KOPT-K1 (cell line): ENCODE data around the gene PDXK.

Experiments used
- H3K27ac ChIP-seq: fragments of 200-600 bp; sonication (generic); 2 replicates; pipeline ENCODE4 v1.5.1; 2016; ENCODE audit warnings: antibody characterized with exemption, mild to moderate bottlenecking, low read depth, low read length; ENCODE audit not compliant: poor library complexity, severe bottlenecking
- H3K36me3 ChIP-seq: fragments of 200-600 bp; sonication (generic); 2 replicates; pipeline ENCODE4 v1.5.1; 2017; ENCODE audit warnings: antibody characterized with exemption, mild to moderate bottlenecking, low read length, moderate library complexity; ENCODE audit not compliant: insufficient read depth
- H3K9me3 ChIP-seq: fragments of 200-600 bp; sonication (generic); 2 replicates; pipeline ENCODE4 v1.5.1; 2017; ENCODE audit warnings: antibody characterized with exemption, low read length, mild to moderate bottlenecking; ENCODE audit not compliant: insufficient read depth, poor library complexity, severe bottlenecking

The PDXK gene

DNA sequence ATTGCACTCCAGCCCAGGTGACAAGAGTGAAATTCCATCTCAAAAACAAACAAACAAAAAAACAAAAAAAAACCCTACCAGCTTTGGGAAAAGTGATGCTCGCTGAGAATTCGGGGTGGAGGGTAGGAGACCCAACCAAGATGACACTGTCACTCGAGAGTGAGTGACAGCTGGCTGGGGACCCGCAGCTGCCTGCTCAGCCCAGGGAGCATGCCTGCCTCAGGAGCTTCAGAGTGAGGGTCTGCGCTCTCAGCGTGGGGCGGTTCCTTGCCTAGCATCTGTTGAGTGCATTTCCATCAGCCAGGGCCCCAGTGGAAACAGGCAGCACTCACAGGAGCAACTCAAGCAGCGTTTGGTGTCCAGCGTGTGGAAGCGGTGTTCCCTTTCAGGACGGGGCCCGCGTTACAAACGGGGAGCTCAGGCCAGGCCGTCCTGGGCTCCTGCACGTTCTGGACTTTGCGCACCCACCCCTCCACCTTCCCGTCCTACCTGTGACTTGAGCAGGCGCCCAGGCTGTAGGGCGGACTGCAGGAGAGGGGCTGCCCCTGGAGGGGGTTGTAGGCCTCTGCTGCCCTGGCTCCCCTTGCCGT lies 51.2 kb downstream of the PDXK start:
- Histone ChIP-seq H3K36me3 (peaks cover 25% of the 10 kb centered on the region; the same call in 1 of the 2 replicates), H3K27ac (no peak overlapping the region), H3K9me3 (no peaks in the 10 kb centered on the region)

DNA sequence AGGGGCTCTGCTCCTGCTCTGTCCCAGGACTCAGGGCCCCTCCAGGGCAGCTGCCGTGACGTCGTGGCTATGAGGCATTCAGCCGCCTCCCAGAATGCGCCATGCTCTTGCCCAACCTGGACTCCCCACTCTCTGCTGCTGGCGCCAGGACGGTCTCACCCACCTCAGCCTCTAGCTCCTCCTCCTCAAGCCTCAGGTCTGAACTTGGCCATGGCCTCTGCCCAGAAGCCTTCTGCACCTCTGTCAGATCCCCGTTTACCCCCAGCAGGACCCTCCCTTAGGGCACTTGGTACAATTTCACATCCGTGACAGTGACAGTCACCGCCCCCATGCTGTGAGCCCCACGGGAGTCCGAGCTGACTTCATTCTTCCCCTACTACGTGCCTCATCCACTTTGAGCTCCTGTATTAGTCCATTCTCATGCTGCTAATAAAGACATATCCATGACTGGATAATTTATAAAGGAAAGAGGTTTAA lies 52.3 kb downstream of the PDXK start:
- no peak overlapping the region for H3K27ac ChIP-seq
- H3K9me3 ChIP-seq = no peaks in the 10 kb centered on the region
- peaks cover 25% of the 10 kb centered on the region; the same call in 1 of the 2 replicates for H3K36me3 ChIP-seq

DNA sequence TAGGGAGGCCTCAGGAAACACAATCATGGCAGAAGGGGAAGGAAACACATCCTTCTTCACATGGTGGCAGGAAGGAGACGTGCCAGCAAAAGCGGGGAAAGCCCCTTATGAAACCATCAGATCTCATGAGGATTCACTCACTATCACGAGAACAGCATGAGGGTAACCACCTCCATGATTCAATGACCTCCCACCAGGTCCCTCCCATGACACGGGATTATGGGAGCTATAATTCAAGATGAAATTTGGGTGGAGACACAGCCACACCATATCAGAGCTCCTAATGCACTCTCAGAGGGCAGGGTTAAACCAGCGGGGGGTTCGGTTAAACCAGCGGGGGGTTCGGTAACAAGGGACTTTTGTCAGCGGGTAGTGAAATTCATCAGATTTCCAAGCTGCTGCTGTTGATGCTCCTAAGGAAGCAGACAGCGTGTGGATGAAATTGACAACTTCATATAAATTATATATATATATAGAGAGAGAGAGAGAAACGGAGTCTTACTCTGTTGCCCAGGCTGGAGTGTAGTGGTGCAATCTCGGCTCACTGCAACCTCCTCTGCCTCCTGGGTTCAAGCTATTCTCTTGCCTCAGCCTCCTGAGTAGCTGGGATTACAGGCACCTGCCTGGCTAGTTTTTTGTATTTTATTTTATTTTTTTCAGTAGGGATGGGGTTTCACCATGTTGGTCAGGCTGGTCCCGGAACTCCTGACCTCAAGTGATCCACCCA lies 52.9 kb downstream of the PDXK start:
- Histone ChIP-seq H3K36me3 (peaks cover 25% of the 10 kb centered on the region; the same call in 1 of the 2 replicates), H3K9me3 (no peaks in the 10 kb centered on the region), H3K27ac (no peak overlapping the region)

DNA sequence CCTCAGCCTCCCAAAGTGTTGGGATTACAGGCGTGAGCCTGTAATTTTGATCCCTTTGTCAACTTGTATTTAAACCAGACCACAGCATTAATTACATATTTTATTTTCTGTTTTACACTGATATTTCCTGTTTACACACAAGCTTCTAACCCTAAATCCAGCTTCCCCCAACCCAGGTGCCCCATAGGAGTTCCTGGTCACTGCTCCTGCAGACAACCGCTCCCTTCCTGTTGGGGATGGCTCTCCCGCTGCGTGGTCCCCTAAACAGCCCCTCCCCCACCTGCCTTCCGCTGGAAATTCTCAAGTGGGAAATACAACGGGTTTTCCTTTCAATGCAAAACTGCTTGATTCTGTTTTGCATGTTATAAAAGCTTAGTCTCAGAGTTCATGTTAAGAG lies 53.5 kb downstream of the PDXK start:
- no peaks in the 10 kb centered on the region for H3K9me3 ChIP-seq
- H3K36me3 ChIP-seq = peaks cover 25% of the 10 kb centered on the region; the same call in 1 of the 2 replicates
- no peak overlapping the region for H3K27ac ChIP-seq

DNA sequence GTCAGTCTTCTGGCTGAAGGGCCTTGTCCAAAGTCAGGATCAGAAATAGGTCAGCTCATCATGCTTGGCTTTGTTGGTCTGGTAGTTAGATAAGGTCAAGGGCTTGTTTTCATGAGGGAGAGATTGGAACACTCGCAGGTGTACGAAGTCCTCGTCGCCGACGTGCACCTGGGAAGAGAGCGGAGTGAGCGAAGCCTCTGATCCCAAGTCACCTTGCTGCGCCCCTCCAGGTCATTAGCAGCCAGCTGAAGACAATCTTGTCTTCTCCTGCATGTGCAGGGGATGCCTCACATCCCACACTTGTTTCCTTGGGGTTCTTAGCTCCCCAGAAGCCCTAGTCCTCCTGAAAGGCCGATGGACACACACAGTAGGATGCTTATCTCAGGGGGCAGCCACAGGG lies 55.2 kb downstream of the PDXK start:
- no peaks in the 10 kb centered on the region for H3K9me3 ChIP-seq
- no peak overlapping the region for H3K27ac ChIP-seq
- H3K36me3 ChIP-seq = peaks cover 25% of the 10 kb centered on the region; the same call in 1 of the 2 replicates

DNA sequence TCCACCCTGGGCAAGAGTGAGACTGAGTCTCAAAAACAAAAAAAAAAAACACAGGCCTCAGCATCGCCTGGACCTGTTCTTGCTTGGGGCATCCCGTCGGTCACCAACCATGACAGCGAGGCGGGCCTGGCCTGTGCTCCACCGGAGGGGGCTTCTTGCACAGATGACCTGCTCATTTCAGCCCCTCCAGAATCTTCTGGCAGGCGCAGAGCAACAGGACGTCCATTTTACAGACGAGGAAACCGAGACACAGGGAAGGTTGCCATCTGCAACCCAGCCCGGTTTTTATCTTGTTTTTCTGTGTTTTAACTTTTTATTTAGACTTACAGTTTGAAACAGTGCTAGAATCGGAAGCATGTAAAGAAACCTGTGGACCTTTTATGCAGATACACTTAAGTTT lies 56.3 kb downstream of the PDXK start:
- Histone ChIP-seq H3K36me3 (peaks cover 25% of the 10 kb centered on the region; the same call in 1 of the 2 replicates), H3K9me3 (no peaks in the 10 kb centered on the region), H3K27ac (peak overlapping the region; percentile 64)

DNA sequence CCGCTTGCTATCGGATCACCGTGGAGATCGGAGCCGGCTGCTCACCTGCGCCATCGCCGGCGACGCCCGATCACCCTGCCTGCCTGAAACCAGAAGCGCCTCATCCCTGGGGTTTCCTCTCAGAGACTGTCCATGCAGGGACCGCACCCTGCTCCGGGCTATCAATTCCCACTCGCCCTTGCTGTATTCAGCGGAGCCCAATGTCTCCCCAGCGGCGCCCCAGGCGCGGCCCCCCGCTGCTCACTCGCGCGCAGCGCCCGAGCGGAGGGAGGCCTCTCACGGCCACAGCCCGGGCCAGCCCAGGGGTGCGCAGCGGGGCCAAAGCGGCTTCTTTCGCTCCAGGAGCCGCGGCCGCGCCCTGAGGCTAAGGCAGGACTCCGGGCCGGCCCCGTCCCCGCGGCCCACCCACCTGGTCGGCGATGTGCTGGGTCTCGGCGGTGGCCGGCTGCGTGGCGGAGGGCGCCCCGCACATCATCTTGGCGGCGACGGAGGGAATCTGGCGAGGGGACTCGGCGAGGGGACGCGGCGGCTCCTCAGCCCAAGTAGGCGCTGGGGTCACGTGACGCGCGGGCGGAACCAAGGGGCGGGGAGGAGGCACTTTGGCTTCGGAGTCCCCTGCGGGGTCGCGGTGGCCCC lies 57.0 kb downstream of the PDXK start, which contains the start of gene CSTB:
Gene CSTB, minus strand, starts transcription at position 514 of the 636 bp plus-strand sequence. Its CDS starts 39 bp downstream, at position 475.
- H3K27ac ChIP-seq = peak within 1 kb of the TSS; percentile 64

DNA sequence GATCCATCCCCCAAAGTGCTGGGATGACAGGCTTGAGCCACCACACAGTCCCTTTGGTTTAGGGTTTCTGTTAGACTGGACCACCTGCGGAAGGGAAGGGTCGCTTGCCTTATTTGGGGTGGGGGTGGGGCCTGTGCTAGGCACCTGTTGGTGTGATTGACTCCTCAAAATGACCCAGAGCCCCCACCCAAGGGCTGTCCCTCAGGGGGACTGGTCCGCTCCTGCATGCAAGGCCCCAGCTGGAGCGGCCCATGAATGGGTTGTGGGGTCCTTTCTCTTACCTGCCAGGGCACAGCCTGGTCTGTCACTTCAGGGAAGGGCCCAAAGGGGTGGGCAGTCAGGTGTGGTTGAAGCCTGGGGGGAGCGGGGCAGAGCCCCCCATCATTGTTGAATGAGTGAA lies 59.0 kb downstream of the PDXK start:
- Histone ChIP-seq H3K9me3 (no peaks in the 10 kb centered on the region), H3K36me3 (peaks cover 19% of the 10 kb centered on the region; the same call in 1 of the 2 replicates), H3K27ac (peak overlapping the region; percentile 91)

More for the DNA sequence above, 57.0 kb downstream of the PDXK start, which contains the start of gene CSTB:
- Histone ChIP-seq H3K36me3 (peaks cover 25% of the 10 kb centered on the region; the same call in 1 of the 2 replicates), H3K9me3 (no peaks in the 10 kb centered on the region)

DNA sequence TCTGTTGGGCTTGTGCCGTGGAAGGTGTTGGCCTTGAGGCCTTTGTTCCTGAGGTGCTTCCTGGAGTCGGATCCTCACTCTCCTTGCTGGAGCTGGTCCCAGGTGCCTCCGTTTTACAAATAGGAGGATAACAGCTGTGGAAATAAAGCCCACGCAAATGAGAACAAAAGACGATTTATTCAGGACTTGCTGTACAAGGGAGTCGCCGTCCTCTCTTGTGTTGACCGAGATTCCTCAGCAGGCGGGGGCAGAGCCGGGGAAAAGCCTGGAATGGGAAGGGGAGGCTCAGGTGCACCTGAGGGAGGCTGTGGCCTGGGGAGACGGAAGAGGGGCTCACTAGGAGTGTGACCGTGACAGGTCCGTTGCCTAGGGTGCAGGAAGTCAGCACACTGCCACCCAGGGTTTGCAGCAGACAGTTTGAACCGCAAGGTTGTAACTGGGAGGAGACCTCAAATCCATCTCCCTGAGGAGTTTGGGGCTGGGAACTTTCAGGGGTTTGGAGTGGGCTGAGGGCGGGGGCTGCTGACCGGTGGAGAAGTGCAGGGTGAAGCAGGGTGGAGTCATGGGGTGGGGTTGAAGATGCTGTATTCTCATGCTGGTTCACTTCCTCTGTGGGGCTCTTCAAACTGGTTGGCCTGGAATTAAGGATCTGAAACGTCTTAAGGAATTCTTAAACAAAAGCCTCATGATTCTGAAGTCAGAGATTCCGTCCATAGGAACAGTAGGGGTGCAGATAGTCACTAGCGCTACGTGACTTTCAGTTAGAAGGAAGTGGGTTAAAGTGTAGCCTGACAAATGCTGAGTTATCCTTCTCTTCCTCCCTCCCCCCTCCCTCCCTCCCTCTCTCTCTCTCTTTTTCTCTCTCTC lies 59.8 kb downstream of the PDXK start:
- H3K27ac ChIP-seq = peak overlapping the region; percentile 91

DNA sequence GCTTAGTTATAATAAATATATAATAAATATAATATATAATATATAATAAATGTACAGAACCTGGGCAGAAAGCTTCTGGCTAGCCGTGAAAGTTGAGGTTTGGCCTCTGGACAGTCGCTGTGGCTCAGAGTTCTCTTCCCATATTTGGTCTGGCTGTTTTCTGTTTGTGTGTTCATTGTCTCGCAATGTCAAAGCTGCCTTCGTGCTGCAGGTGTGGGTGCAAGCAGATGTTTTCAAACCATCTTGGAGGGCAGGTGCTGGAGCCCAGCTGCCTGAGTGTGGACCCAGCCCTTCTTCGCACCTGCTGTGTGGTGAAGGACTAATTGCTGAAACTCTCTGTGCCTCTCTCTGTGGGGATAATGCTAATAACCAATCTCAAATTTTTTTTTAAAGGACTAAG lies 60.7 kb downstream of the PDXK start:
- 0 out of 2 replicates have a peak, but pooled peaks cover 2% of the 10 kb centered on the region for H3K36me3 ChIP-seq
- H3K27ac ChIP-seq = peak overlapping the region; percentile 91
- no peaks in the 10 kb centered on the region for H3K9me3 ChIP-seq

More for the DNA sequence above, 59.8 kb downstream of the PDXK start:
- H3K9me3 ChIP-seq = no peaks in the 10 kb centered on the region
- peaks cover 12% of the 10 kb centered on the region; the same call in 1 of the 2 replicates for H3K36me3 ChIP-seq

DNA sequence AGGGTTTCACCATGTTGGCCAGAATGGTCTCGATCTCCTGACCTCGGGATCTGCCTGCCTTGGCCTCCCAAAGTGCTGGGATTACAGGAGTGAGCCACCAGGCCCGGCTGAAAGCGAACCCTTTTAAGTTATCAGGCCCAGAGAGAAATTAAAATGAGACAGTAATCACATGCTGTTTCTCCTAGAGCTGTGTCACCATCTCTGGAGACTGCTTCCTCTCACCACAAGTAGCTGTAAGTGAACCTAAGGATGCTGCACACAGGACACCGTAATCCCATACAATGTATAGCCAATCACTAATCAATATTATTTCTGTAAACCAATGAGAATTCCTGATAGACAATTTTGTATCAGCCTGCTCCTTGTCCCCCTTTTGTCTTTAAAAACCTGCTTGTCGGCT lies 62.9 kb downstream of the PDXK start:
- H3K27ac ChIP-seq = no peak overlapping the region
- H3K36me3 ChIP-seq = no peaks in the 10 kb centered on the region
- no peaks in the 10 kb centered on the region for H3K9me3 ChIP-seq

DNA sequence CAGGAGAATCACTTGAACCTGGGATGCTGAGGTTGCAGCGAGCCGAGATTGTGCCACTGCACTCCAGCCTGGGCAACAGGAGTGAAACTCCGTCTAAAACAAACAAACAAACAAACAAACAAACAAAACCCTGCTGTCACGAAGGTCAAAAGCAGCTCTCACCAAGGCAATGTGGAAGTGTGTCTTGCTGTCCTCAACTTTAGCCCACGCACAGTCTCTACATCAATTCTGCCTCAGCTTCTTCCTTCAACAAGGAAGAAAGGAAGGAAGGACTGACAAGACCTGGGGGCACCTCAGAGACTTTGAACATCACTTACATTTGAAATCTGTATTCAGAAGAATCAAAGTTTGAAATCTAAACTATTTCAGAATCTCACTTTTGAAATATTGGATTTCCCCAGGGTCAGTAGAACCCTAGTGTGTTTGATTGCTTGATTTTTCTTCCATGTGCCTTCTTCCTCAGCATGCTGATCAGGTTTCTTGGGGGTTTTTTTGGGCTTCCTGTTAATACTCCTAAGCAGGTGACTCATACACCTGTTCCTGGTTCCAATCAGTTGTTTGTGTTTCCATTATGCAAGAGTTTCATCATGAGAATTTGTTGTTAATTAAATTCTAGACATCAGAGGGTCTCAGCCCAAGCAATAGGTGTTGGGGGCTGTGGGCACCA lies 63.6 kb downstream of the PDXK start:
- Histone ChIP-seq H3K27ac (no peak overlapping the region), H3K36me3 (no peaks in the 10 kb centered on the region), H3K9me3 (no peaks in the 10 kb centered on the region)

DNA sequence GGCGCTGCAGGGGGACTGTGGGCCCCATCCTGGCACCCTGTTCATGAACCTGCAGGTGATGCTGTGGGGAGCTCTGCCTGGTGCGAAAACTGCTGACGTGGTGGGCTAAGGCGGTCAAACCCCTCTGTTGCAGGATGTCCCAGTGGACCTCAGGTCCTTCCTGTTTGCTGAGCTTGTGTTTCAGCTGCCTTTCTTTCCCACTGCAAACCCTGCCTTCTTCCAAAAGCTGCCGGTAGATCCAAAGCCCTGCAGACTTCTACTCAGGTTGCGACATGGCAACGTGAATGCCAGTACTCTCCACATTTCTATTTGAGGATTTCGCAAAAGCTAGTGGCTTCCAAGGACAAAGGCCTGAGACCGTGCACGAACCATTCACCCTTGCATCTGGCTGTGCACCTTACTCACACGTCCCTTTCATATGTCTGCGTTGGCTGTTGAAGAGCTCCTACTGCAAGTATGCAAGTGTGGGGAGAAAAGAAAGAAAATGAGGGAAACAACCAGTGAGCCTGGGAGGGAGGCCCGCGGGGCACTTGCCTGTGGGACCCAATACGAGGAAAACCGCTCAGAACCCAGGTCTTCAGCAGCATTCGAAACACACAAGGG lies 64.3 kb downstream of the PDXK start:
- H3K27ac ChIP-seq = no peak overlapping the region
- H3K9me3 ChIP-seq = no peaks in the 10 kb centered on the region
- no peaks in the 10 kb centered on the region for H3K36me3 ChIP-seq

DNA sequence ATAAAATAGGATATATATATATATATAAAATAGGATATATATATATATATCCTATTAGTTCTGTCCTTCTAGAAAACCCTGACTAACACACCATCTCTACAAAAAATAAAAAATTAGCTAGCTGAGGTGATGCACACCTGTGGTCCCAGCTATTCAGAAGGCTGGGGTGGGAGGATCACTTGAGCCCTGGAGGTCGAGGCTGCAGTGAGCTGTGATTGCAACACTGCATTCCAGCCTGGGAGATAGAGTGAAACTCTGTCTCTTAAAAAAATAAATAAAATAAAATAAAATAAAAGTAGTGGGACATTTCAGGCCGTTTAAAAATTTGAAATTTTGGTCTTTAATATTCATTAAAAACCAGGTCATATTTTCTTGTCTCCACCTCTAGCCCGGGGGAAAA lies 66.2 kb downstream of the PDXK start:
- no peaks in the 10 kb centered on the region for H3K36me3 ChIP-seq
- no peak overlapping the region for H3K27ac ChIP-seq
- no peaks in the 10 kb centered on the region for H3K9me3 ChIP-seq
